PC-9 (cell line): ENCODE results near the gene BICDL2. TPM values are rescaled to one million over a fixed set of nuclear protein-coding genes. Genes with fewer than 3 reads are reported as not detected.

Experiments
- BruUV-seq: library from RNA; stranded (reverse); fragments of 400-500 nt; replicated peaks from 2 replicates; lab custom pipeline; 2021; lab: Mats Ljungman, UMichigan
- CTCF ChIA-PET: fragments of 300-600 bp; sonication (Branson Sonifier 250); formaldehyde crosslinking; loops from one replicate; lab custom pipeline; 2022; ENCODE audit warnings: antibody characterized with exemption; lab: Charles Lee
- POLR2A ChIA-PET: fragments of 300-600 bp; sonication (Branson Sonifier 250); formaldehyde crosslinking; loops from one replicate; lab custom pipeline; 2022; ENCODE audit warnings: antibody characterized with exemption; ENCODE audit not compliant: unreplicated experiment; lab: Charles Lee
- DNase-seq, 2 experiments: peaks; one replicate each; pipeline versions ENCODE4 v3.0.0 to v3.0.0-alpha.2; 2015 to 2022; ENCODE audit warnings: mixed read lengths in 1 of 2
- H2AFZ ChIP-seq: fragments of 200-600 bp; sonication (generic); 2 replicates; pipeline ENCODE4 v1.8.1; 2017; ENCODE audit warnings: antibody characterized with exemption
- H3F3A ChIP-seq: fragments of 200-600 bp; sonication (generic); 2 replicates; pipeline ENCODE4 v1.8.1; 2017; ENCODE audit warnings: antibody characterized with exemption, mild to moderate bottlenecking, low read depth; ENCODE audit not compliant: insufficient read depth
- H3K27ac ChIP-seq: fragments of 200-600 bp; sonication (generic); 2 replicates; pipeline ENCODE4 v1.6.1; 2016; ENCODE audit warnings: mixed run types
- H3K27me3 ChIP-seq: fragments of 200-600 bp; sonication (generic); 2 replicates; pipeline ENCODE4 v1.6.1; 2016; ENCODE audit warnings: low read depth, mixed run types; ENCODE audit not compliant: insufficient read depth
- H3K36me3 ChIP-seq: fragments of 200-600 bp; sonication (generic); 2 replicates; pipeline ENCODE4 v1.6.1; 2016; ENCODE audit warnings: low read depth, mixed run types
- H3K4me1 ChIP-seq: fragments of 200-600 bp; sonication (generic); replicated peaks from 2 replicates; pipeline ENCODE4 v1.6.1; 2016; ENCODE audit warnings: mixed run types; ENCODE audit not compliant: insufficient read depth
- H3K4me2 ChIP-seq: fragments of 200-600 bp; sonication (generic); 2 replicates; pipeline ENCODE4 v1.6.1; 2017; ENCODE audit warnings: mixed run types
- H3K4me3 ChIP-seq: fragments of 200-600 bp; sonication (generic); 2 replicates; pipeline ENCODE4 v1.6.1; 2016; ENCODE audit warnings: mixed run types
- H3K79me2 ChIP-seq: fragments of 200-600 bp; sonication (generic); 2 replicates; pipeline ENCODE4 v1.6.1; 2017; ENCODE audit warnings: low read depth, mixed run types
- H3K9me2 ChIP-seq: fragments of 200-600 bp; sonication (generic); 2 replicates; pipeline ENCODE4 v1.8.1; 2017; ENCODE audit warnings: mild to moderate bottlenecking; ENCODE audit not compliant: insufficient read depth
- H3K9me3 ChIP-seq: fragments of 200-600 bp; sonication (generic); 2 replicates; pipeline ENCODE4 v1.8.1; 2016; ENCODE audit warnings: low read depth; ENCODE audit not compliant: insufficient read depth
- H4K20me1 ChIP-seq: fragments of 200-600 bp; sonication (generic); 2 replicates; pipeline ENCODE4 v1.8.1; 2017; ENCODE audit not compliant: insufficient read depth
- CTCF ChIP-seq: fragments of 200-600 bp; sonication (generic); conservative IDR thresholded peaks from 2 replicates; pipeline ENCODE4 v1.6.1; 2017; ENCODE audit warnings: mixed run types, antibody characterized with exemption, mild to moderate bottlenecking, moderate library complexity
- EZH2 ChIP-seq: fragments of 200-600 bp; sonication (generic); IDR thresholded peaks from 2 replicates; pipeline ENCODE4 v1.8.0; 2017; ENCODE audit warnings: antibody characterized with exemption, low read depth
- intact Hi-C: fragments of 100-400 bp; cut with micrococcal nuclease; formaldehyde crosslinking; loops from one replicate; pipeline ENCODE4 v1.10.0; 2022; ENCODE audit not compliant: unreplicated experiment
- total RNA-seq: library from RNA; stranded (reverse); gene quantifications from 2 replicates; pipeline ENCODE4 v1.2.3, GENCODE V29; 2021

Gene BICDL2
- total RNA-seq, 1 experiment from 2014 or later, result 57.9 TPM

- Histone ChIP-seq H3K4me1 (peaks cover 17% of the 10 kb centered on the region), H4K20me1 (no peaks in the 10 kb centered on the region), H3F3A (no peaks in the 10 kb centered on the region), H3K27ac (no peak overlapping the region), H3K4me2 (no peak overlapping the region), H3K79me2 (no peaks in the 10 kb centered on the region), H3K9me2 (no peaks in the 10 kb centered on the region), H3K27me3 (no peaks in the 10 kb centered on the region), H3K4me3 (no peak overlapping the region), H2AFZ (no peak overlapping the region), H3K9me3 (no peaks in the 10 kb centered on the region), H3K36me3 (no peaks in the 10 kb centered on the region)
- ChIA-PET POLR2A (no interaction called here), CTCF (no interaction called here)
- no peak for DNase-seq
- TF ChIP-seq CTCF (no peak), EZH2 (no peak)
- intact Hi-C loops, result no loop called here
- no TSS peak for BruUV-seq
These were observed 27.1 kb upstream of the BICDL2 start for GRCh38 chr16:3063625-3064386.

- TF ChIP-seq CTCF, result no peak
- no peak for TF ChIP-seq EZH2
- Histone ChIP-seq H3K4me2 (no peak overlapping the region), H3F3A (no peaks in the 10 kb centered on the region), H4K20me1 (no peaks in the 10 kb centered on the region), H3K27me3 (no peaks in the 10 kb centered on the region), H2AFZ (no peak overlapping the region), H3K4me1 (peaks cover 11% of the 10 kb centered on the region), H3K36me3 (no peaks in the 10 kb centered on the region), H3K9me2 (no peaks in the 10 kb centered on the region), H3K27ac (no peak overlapping the region), H3K4me3 (no peak overlapping the region), H3K79me2 (no peaks in the 10 kb centered on the region), H3K9me3 (no peaks in the 10 kb centered on the region)
- intact Hi-C loops, result no loop called here
- no TSS peak for BruUV-seq
- DNase-seq, result no peak
- CTCF ChIA-PET, result no interaction called here
- POLR2A ChIA-PET, result no interaction called here
These were observed 25.8 kb upstream of the BICDL2 start for GRCh38 chr16:3062553-3062952.

- H3K27ac ChIP-seq, result no peak overlapping the region
- no peaks in the 10 kb centered on the region for H3K27me3 ChIP-seq
- peaks cover 8% of the 10 kb centered on the region; the same call in 1 of the 2 replicates for H3F3A ChIP-seq
- H3K36me3 ChIP-seq, result no peaks in the 10 kb centered on the region
- intact Hi-C loops, result no loop called here
- H3K4me2 ChIP-seq, result no peak overlapping the region
- no peak overlapping the region for H2AFZ ChIP-seq
- peaks cover 10% of the 10 kb centered on the region; the same call in 1 of the 2 replicates for H3K4me1 ChIP-seq
- ChIA-PET POLR2A (no interaction called here), CTCF (interaction anchor here (1.1 to 2.2 kb wide), 3 partner anchors 10 to 69 kb away, joined by 3 to 13 read pairs (median 11); no protein-coding TSS in a partner anchor)
- no peaks in the 10 kb centered on the region for H3K9me3 ChIP-seq
- no peaks in the 10 kb centered on the region for H3K79me2 ChIP-seq
- BruUV-seq, result no TSS peak
- H3K4me3 ChIP-seq, result no peak overlapping the region
- H3K9me2 ChIP-seq, result no peaks in the 10 kb centered on the region
- no peak for TF ChIP-seq EZH2
- TF ChIP-seq CTCF, result no peak
- H4K20me1 ChIP-seq, result no peaks in the 10 kb centered on the region
- DNase-seq, result no peak
These were observed 23.8 kb upstream of the BICDL2 start for GRCh38 chr16:3060339-3061127.
